Activated T-cell treated with anti-CD3 and anti-CD28 coated beads, Interleukin-2, amount 50 U/mL, for 4 hours (primary cell): ENCODE data around the gene PEX16. TPM values are rescaled to one million over a fixed set of nuclear protein-coding genes. Genes with fewer than 3 reads are reported as not detected.
A peak's percentile ranks its signal among the peaks of the same experiment; 100 is the strongest.

ENCODE experiments used
- ATAC-seq, 2 donors: fragments of 200-7000 bp; cut with Tn5 transposase; one replicate each; pipeline ENCODE4 v1.10.0; 2021
- DNase-seq: peaks from one replicate; pipeline ENCODE4 v3.0.0-alpha.2; 2020
- H3K27me3 Mint-ChIP-seq: one replicate; pipeline ENCODE4 v1.8.0; 2021; ENCODE audit warnings: low read depth, mixed read lengths
- H3K36me3 Mint-ChIP-seq: one replicate; pipeline ENCODE4 v1.8.0; 2022; ENCODE audit warnings: mixed read lengths; ENCODE audit not compliant: insufficient read depth
- H3K4me1 Mint-ChIP-seq: one replicate; pipeline ENCODE4 v1.8.0; 2021; ENCODE audit warnings: low read depth, mixed read lengths
- H3K4me3 Mint-ChIP-seq: one replicate; pipeline ENCODE4 v1.8.0; 2021; ENCODE audit warnings: mild to moderate bottlenecking, moderate library complexity, mixed read lengths
- H3K9me3 Mint-ChIP-seq: one replicate; pipeline ENCODE4 v1.8.0; 2021; ENCODE audit warnings: mixed read lengths
- total RNA-seq, 3 donors: library from RNA; stranded (reverse); gene quantifications; one replicate each; pipeline ENCODE4 v1.2.1, GENCODE V29; 2021

PEX16 gene
- total RNA-seq, 3 donors from 2014 or later: 44.6 to 52.6 (median 50.7) TPM

- no peak overlapping the region for H3K4me3 Mint-ChIP-seq
- DNase-seq: no peak
- peaks cover 4% of the 10 kb centered on the region for H3K36me3 Mint-ChIP-seq
- no peak for ATAC-seq
- H3K4me1 Mint-ChIP-seq: peaks cover 14% of the 10 kb centered on the region
- no peaks in the 10 kb centered on the region for H3K9me3 Mint-ChIP-seq
- H3K27me3 Mint-ChIP-seq: no peaks in the 10 kb centered on the region
Measured at GRCh38 chr11:45935349-45936064, 17.8 kb upstream of the PEX16 start.

DNA sequence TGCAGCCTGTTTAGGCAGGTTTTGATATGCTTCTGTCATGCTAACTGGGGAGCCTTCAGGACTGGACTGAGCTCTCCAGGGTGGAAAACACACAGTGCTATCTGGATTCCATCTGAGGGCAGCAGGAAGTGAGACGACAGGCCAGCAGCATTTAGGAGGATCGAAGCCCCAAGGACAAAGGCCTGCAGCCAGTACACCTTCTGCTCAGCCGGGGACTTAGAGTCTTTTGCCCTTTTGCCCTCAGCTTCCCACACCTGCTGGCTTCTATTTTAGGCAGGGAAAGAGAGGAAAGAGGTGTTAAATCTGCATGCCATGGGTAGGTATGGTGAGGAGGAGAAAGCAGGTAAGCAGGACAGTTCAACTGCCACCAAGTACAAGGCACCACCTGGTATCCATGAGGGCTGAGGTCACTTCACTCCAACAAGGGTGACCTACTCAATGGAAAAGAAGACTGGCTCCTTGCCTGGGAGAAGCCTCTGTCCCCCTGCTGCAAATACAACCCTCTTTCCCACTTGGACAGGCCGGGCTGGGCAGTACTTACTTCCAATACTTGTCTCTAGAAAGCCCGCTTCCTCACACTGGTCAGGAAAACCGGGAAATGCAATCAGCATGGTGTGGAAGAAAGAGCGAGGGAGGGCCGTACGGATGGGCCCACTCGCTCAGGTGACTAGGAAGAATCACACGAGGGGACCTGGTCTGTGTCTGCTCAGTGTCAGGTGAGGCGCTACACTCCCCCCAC is 17.1 kb upstream of the PEX16 start:
- Mint-ChIP-seq H3K9me3 (no peaks in the 10 kb centered on the region), H3K4me3 (no peak overlapping the region), H3K36me3 (peaks cover 4% of the 10 kb centered on the region), H3K27me3 (no peaks in the 10 kb centered on the region), H3K4me1 (peaks cover 21% of the 10 kb centered on the region)
- no peak for ATAC-seq
- DNase-seq: no peak

GRCh38 chr11:45933846-45934579 is 16.3 kb upstream of the PEX16 start:
- no peak for ATAC-seq
- H3K27me3 Mint-ChIP-seq: no peaks in the 10 kb centered on the region
- H3K36me3 Mint-ChIP-seq: peaks cover 4% of the 10 kb centered on the region
- H3K4me3 Mint-ChIP-seq: no peak overlapping the region
- peaks cover 27% of the 10 kb centered on the region for H3K4me1 Mint-ChIP-seq
- H3K9me3 Mint-ChIP-seq: no peaks in the 10 kb centered on the region
- DNase-seq: no peak

DNA sequence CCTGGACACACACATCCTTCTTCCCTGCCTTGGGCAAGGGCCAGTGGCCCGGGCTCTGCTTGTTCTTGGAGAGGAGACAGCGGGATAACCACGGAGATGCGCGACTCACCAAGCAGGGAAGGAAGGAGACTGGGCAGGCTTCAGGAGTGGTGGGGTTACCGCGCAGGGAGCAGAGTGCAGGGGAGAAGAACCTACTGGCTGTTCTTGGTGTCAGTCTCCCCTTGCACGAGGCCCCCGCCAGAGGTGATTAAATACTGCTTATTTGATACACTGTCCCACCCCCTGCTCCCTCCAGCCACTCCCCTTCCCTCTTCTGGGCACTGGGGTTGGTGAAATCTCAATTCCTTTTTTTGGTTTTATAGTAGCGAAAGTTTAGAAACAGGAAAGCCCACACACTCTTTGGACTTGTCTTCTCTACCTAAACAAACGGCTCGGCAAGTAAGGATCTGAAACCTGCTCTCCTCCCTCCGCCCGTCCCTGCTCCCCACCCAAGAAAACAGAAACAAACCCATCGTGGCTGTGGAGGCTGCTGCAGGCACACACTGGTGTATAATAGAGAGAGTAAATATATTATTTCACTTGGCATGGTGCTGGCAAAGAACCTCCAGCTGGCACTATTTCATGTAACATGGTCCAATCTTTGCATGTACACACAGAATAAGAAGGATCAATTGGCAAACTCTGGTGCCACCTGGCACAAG is 15.6 kb upstream of the PEX16 start:
- H3K36me3 Mint-ChIP-seq: peaks cover 4% of the 10 kb centered on the region
- H3K4me3 Mint-ChIP-seq: peak overlapping the region; percentile 35
- ATAC-seq (no peak), DNase-seq (no peak)
- no peaks in the 10 kb centered on the region for H3K27me3 Mint-ChIP-seq
- no peaks in the 10 kb centered on the region for H3K9me3 Mint-ChIP-seq
- H3K4me1 Mint-ChIP-seq: peaks cover 27% of the 10 kb centered on the region

GRCh38 chr11:45932217-45932616 is 14.5 kb upstream of the PEX16 start:
- no peak for DNase-seq
- H3K4me3 Mint-ChIP-seq: no peak overlapping the region
- H3K9me3 Mint-ChIP-seq: no peaks in the 10 kb centered on the region
- H3K4me1 Mint-ChIP-seq: peaks cover 34% of the 10 kb centered on the region
- ATAC-seq: no peak
- peaks cover 4% of the 10 kb centered on the region for H3K36me3 Mint-ChIP-seq
- H3K27me3 Mint-ChIP-seq: no peaks in the 10 kb centered on the region

GRCh38 chr11:45931739-45932138 is 14.1 kb upstream of the PEX16 start:
- Mint-ChIP-seq H3K9me3 (no peaks in the 10 kb centered on the region), H3K4me1 (peaks cover 37% of the 10 kb centered on the region), H3K36me3 (peaks cover 4% of the 10 kb centered on the region), H3K4me3 (no peak overlapping the region), H3K27me3 (no peaks in the 10 kb centered on the region)
- ATAC-seq: no peak
- no peak for DNase-seq

GRCh38 chr11:45930951-45931570 is 13.4 kb upstream of the PEX16 start:
- Mint-ChIP-seq H3K9me3 (no peaks in the 10 kb centered on the region), H3K27me3 (no peaks in the 10 kb centered on the region), H3K4me1 (peaks cover 37% of the 10 kb centered on the region), H3K36me3 (peaks cover 4% of the 10 kb centered on the region), H3K4me3 (peak overlapping the region; percentile 8)
- DNase-seq (no peak), ATAC-seq (no peak)

GRCh38 chr11:45930031-45930794 is 12.5 kb upstream of the PEX16 start:
- peak; percentile 52 to 66 for ATAC-seq
- Mint-ChIP-seq H3K9me3 (no peaks in the 10 kb centered on the region), H3K36me3 (peaks cover 4% of the 10 kb centered on the region), H3K4me1 (peaks cover 37% of the 10 kb centered on the region), H3K4me3 (peak overlapping the region; percentile 47), H3K27me3 (no peaks in the 10 kb centered on the region)
- DNase-seq: no peak

- H3K27me3 Mint-ChIP-seq: no peaks in the 10 kb centered on the region
- peaks cover 4% of the 10 kb centered on the region for H3K36me3 Mint-ChIP-seq
- DNase-seq: no peak
- H3K9me3 Mint-ChIP-seq: no peaks in the 10 kb centered on the region
- H3K4me3 Mint-ChIP-seq: peak overlapping the region; percentile 47
- H3K4me1 Mint-ChIP-seq: peaks cover 37% of the 10 kb centered on the region
- peak; percentile 14 to 30 for ATAC-seq
Measured at GRCh38 chr11:45929486-45930030, 11.9 kb upstream of the PEX16 start.

DNA sequence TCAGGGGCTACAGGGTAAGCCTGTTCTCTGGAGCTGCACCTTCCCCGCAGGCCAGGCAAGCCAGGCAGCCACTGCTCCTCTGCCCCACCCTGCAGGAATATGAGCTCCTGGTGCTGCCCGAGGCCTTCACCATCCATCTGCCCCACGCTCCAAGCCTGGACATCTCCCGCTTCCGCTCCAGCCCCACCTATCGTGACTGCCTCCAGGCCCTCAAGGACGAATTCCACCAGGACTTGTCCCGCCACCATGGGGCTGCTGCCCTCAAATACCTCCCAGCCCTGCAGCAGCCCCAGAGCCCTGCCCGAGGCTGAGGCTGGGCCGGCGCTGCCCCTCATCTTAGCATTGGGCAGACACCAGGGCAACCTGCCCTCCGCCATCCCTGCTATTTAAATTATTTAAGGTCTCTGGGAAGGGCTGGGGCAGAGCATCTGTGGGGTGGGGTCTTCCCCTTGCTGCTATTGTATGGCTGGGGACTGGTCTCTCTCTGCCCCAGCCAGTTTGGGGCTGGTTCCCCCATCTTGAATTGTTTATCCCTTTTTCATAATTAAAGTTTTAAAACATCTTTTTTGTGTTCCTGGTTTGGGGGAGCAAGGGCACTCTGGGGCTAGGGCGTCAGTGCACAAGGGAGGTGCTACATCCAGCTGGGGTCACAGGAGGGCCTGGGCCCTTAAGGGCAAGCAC is 11.0 kb upstream of the PEX16 start:
- no peaks in the 10 kb centered on the region for H3K9me3 Mint-ChIP-seq
- peaks cover 6% of the 10 kb centered on the region for H3K27me3 Mint-ChIP-seq
- ATAC-seq (no peak), DNase-seq (no peak)
- peaks cover 4% of the 10 kb centered on the region for H3K36me3 Mint-ChIP-seq
- no peak overlapping the region for H3K4me3 Mint-ChIP-seq
- H3K4me1 Mint-ChIP-seq: peaks cover 42% of the 10 kb centered on the region

DNA sequence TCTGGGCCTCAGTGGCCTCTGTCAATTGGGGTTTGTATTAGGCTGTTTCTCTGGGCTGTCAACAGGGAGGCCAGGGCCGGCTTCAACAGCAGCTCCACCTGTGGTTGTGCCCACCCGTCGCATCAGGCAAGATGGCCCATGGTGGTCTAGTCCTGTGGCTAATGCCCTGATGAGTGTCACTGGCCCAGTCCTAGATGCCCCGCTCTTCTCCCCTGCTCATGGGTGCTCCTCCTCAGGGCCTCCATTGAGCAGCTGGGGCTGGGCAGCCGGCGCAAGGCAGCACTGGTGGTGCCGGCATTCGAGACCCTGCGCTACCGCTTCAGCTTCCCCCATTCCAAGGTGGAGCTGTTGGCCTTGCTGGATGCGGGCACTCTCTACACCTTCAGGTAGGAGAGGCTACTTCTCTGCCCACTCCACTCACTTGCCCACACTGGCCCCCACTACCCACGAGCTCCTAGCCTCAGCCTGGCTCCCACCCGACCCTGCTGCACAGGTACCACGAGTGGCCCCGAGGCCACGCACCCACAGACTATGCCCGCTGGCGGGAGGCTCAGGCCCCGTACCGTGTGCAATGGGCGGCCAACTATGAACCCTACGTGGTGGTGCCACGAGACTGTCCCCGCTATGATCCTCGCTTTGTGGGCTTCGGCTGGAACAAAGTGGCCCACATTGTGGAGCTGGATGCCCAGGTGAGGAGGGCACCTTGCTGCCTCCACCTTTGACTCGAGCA is 10.2 kb upstream of the PEX16 start:
- H3K27me3 Mint-ChIP-seq: peaks cover 9% of the 10 kb centered on the region
- H3K9me3 Mint-ChIP-seq: no peaks in the 10 kb centered on the region
- DNase-seq: no peak
- no peak overlapping the region for H3K4me3 Mint-ChIP-seq
- ATAC-seq: no peak
- H3K4me1 Mint-ChIP-seq: peaks cover 45% of the 10 kb centered on the region
- peaks cover 4% of the 10 kb centered on the region for H3K36me3 Mint-ChIP-seq

DNA sequence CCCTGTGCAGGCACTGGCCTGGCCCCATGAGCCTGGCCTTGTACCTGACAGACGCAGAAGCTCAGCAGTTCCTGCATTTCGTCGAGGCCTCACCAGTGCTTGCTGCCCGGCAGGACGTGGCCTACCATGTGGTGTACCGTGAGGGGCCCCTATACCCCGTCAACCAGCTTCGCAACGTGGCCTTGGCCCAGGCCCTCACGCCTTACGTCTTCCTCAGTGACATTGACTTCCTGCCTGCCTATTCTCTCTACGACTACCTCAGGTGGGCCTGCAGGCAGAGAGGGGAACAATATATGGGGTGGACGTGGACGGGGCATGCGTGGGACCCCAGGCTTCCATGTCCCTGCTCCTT is 9.6 kb upstream of the PEX16 start:
- peaks cover 45% of the 10 kb centered on the region for H3K4me1 Mint-ChIP-seq
- no peak for DNase-seq
- H3K9me3 Mint-ChIP-seq: no peaks in the 10 kb centered on the region
- H3K36me3 Mint-ChIP-seq: peaks cover 4% of the 10 kb centered on the region
- peaks cover 9% of the 10 kb centered on the region for H3K27me3 Mint-ChIP-seq
- no peak overlapping the region for H3K4me3 Mint-ChIP-seq
- no peak for ATAC-seq
